ENCODE results near the gene PRMT1. TPM values are rescaled to one million over a fixed set of nuclear protein-coding genes. Genes with fewer than 3 reads are reported as not detected.
"Not testable (repeated sequence)": the region's sequence is repeated elsewhere in the genome, so short reads cannot be mapped to it uniquely, and the experiment has no call there.

Gene PRMT1
- total RNA-seq, 2 donors from 2014 or later: 116 to 118 TPM

- Histone ChIP-seq H3K9me3 (no peaks in the 10 kb centered on the region), H3K27me3 (replicated peaks; ENCODE audit: insufficient read depth) (no peaks in the 10 kb centered on the region), H3K4me1 (ENCODE audit: control insufficient read depth in 1 of 2, low read depth in 2 of 2) (peaks cover 0 to under 1% of the 10 kb centered on the region in 2 donors), H3K27ac (no peak overlapping the region), H3K4me3 (no peak overlapping the region), H3K36me3 (no peaks in the 10 kb centered on the region)
- DNase-seq (ENCODE audit: low spot score) (no peak), ATAC-seq (ENCODE audit: insufficient number of reproducible peaks, low FRiP score, low read depth) (no peak)
- TF ChIP-seq CTCF (IDR thresholded peaks at IDR 0.05): no peak
These were observed 35.4 kb downstream of the PRMT1 start for GRCh38 chr19:49712397-49712859.

- DNase-seq (ENCODE audit: low spot score): no peak
- no peak for TF ChIP-seq CTCF (IDR thresholded peaks at IDR 0.05)
- ATAC-seq (ENCODE audit: insufficient number of reproducible peaks, low FRiP score, low read depth): no peak
- Histone ChIP-seq H3K36me3 (no peaks in the 10 kb centered on the region), H3K27ac (no peak overlapping the region), H3K9me3 (no peaks in the 10 kb centered on the region), H3K4me3 (no peak overlapping the region), H3K4me1 (ENCODE audit: control insufficient read depth in 1 of 2, low read depth in 2 of 2) (peaks cover 0 to 5% of the 10 kb centered on the region in 2 donors), H3K27me3 (replicated peaks; ENCODE audit: insufficient read depth) (no peaks in the 10 kb centered on the region)
These were observed 36.3 kb downstream of the PRMT1 start for GRCh38 chr19:49713236-49713845.

GRCh38 chr19:49716154-49716553 is 39.1 kb downstream of the PRMT1 start:
- TF ChIP-seq CTCF (IDR thresholded peaks at IDR 0.05): no peak
- ATAC-seq (ENCODE audit: insufficient number of reproducible peaks, low FRiP score, low read depth) (no peak), DNase-seq (ENCODE audit: low spot score) (no peak)
- no peak overlapping the region for H3K27ac ChIP-seq
- H3K36me3 ChIP-seq: no peaks in the 10 kb centered on the region
- no peaks in the 10 kb centered on the region for H3K9me3 ChIP-seq
- peaks cover 0 to 5% of the 10 kb centered on the region in 2 donors for H3K4me1 ChIP-seq (ENCODE audit: control insufficient read depth in 1 of 2, low read depth in 2 of 2)
- no peak overlapping the region for H3K4me3 ChIP-seq
- no peaks in the 10 kb centered on the region for H3K27me3 ChIP-seq (replicated peaks; ENCODE audit: insufficient read depth)

GRCh38 chr19:49718511-49718910 is 41.4 kb downstream of the PRMT1 start:
- ATAC-seq (ENCODE audit: insufficient number of reproducible peaks, low FRiP score, low read depth): no peak
- no peak overlapping the region for H3K27ac ChIP-seq
- no peak overlapping the region for H3K4me3 ChIP-seq
- peaks cover 0 to 5% of the 10 kb centered on the region in 2 donors for H3K4me1 ChIP-seq (ENCODE audit: control insufficient read depth in 1 of 2, low read depth in 2 of 2)
- H3K36me3 ChIP-seq: no peaks in the 10 kb centered on the region
- no peak for DNase-seq (ENCODE audit: low spot score)
- TF ChIP-seq CTCF (IDR thresholded peaks at IDR 0.05): no peak
- H3K9me3 ChIP-seq: no peaks in the 10 kb centered on the region
- H3K27me3 ChIP-seq (replicated peaks; ENCODE audit: insufficient read depth): no peaks in the 10 kb centered on the region

- Histone ChIP-seq H3K9me3 (no peaks in the 10 kb centered on the region), H3K27me3 (replicated peaks; ENCODE audit: insufficient read depth) (no peaks in the 10 kb centered on the region), H3K4me1 (ENCODE audit: control insufficient read depth in 1 of 2, low read depth in 2 of 2) (peaks cover 0 to 5% of the 10 kb centered on the region in 2 donors), H3K36me3 (no peaks in the 10 kb centered on the region), H3K4me3 (no peak overlapping the region), H3K27ac (no peak overlapping the region)
- no peak for TF ChIP-seq CTCF (IDR thresholded peaks at IDR 0.05)
- DNase-seq (ENCODE audit: low spot score) (no peak), ATAC-seq (ENCODE audit: insufficient number of reproducible peaks, low FRiP score, low read depth) (no peak)
These were observed 41.9 kb downstream of the PRMT1 start for GRCh38 chr19:49718991-49719390.

GRCh38 chr19:49719420-49719819 is 42.3 kb downstream of the PRMT1 start:
- H3K4me1 ChIP-seq (ENCODE audit: control insufficient read depth in 1 of 2, low read depth in 2 of 2); H3K27me3 ChIP-seq (replicated peaks; ENCODE audit: insufficient read depth): not testable (repeated sequence)

More at GRCh38 chr19:49719420-49719819, 42.3 kb downstream of the PRMT1 start:
- H3K27ac ChIP-seq; H3K9me3 ChIP-seq; H3K4me3 ChIP-seq; H3K36me3 ChIP-seq; DNase-seq (ENCODE audit: low spot score); ATAC-seq (ENCODE audit: insufficient number of reproducible peaks, low FRiP score, low read depth): not testable (repeated sequence)
